ENCODE results near the gene LIN37.
"Not testable (repeated sequence)": the region's sequence is repeated elsewhere in the genome, so short reads cannot be mapped to it uniquely, and the experiment has no call there.

Gene LIN37

DNA sequence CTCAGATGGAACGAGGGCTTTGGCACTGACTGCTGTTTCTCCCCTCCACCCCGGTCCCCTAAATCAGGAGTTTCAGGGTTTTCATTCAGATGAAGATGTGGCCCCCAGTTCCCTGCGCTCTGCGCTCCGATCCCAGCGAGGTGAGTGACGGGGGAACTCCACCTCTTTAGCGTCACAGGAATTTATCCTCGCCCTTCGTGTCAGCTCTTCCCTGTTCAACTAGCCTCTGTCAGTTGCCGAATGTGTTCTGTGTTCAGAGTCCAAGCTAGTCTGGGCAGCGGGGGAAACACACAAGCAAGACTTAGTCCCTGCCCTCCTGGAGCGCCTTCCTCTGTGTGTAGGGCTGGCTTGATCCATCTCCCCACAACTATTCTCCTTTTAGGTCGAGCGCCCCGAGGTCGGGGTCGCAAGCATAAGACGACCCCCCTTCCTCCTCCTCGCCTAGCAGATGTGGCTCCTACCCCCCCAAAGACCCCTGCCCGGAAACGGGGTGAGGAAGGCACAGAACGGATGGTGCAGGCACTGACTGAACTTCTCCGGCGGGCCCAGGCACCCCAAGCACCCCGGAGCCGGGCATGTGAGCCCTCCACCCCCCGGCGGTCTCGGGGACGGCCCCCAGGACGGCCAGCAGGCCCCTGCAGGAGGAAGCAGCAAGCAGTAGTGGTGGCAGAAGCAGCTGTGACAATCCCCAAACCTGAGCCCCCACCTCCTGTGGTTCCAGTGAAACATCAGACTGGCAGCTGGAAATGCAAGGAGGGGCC is 28.8 kb upstream of the LIN37 start:
- DNase-seq (ENCODE audit: low spot score), result no peak

DNA sequence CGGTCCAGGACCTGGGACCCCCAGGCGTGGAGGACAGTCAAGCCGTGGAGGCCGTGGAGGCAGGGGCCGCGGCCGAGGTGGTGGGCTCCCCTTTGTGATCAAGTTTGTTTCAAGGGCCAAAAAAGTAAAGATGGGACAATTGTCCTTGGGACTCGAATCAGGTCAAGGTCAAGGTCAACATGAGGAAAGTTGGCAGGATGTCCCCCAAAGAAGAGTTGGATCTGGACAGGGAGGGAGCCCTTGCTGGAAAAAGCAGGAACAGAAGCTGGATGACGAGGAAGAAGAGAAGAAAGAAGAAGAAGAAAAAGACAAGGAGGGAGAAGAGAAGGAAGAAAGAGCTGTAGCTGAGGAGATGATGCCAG is 28.2 kb upstream of the LIN37 start:
- DNase-seq (ENCODE audit: low spot score), result no peak

DNA sequence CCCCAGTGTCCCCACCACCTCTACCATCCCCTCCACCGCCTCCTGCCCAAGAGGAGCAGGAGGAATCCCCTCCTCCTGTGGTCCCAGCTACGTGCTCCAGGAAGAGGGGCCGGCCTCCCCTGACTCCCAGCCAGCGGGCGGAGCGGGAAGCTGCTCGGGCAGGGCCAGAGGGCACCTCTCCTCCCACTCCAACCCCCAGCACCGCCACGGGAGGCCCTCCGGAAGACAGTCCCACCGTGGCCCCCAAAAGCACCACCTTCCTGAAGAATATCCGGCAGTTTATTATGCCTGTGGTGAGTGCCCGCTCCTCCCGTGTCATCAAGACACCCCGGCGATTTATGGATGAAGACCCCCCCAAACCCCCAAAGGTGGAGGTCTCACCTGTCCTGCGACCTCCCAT is 27.7 kb upstream of the LIN37 start:
- no peak for DNase-seq (ENCODE audit: low spot score)

DNA sequence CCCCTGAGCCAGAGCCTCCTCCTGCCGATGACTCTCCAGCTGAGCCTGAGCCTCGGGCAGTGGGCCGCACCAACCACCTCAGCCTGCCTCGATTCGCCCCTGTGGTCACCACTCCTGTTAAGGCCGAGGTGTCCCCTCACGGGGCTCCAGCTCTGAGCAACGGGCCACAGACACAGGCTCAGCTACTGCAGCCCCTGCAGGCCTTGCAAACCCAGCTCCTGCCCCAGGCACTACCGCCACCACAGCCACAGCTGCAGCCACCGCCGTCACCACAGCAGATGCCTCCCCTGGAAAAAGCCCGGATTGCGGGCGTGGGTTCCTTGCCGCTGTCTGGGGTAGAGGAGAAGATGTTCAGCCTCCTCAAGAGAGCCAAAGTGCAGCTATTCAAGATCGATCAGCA is 27.0 kb upstream of the LIN37 start:
- no peak for DNase-seq (ENCODE audit: low spot score)

DNA sequence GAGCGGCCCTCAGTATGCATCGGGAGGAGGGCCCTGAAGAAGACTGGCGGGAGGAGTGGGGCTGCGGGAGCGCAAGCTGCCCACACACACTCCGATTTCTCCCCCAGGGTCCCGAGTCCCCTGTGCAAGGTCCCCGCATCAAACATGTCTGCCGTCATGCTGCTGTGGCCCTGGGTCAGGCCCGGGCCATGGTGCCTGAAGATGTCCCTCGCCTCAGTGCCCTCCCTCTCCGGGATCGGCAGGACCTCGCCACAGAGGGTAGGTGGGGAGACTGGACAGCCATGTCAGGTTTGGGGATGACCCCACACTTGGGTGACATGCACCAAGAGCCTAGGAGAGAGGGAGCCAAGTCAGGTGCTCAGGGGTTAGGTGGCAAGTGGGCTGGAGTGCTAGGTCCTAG is 25.9 kb upstream of the LIN37 start:
- DNase-seq (ENCODE audit: low spot score), result no peak

DNA sequence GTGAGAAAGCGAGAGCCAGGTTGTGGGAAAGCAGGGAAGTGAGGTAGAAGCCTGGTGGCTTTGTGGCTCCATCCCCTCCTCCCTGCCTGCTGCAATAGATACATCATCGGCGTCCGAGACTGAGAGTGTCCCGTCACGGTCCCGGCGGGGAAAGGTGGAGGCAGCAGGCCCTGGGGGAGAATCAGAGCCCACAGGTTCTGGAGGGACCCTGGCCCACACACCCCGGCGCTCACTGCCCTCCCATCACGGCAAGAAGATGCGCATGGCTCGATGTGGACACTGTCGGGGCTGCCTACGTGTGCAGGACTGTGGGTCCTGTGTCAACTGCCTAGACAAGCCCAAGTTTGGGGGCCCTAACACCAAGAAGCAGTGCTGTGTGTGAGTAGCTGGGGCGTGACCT is 25.5 kb upstream of the LIN37 start:
- DNase-seq (ENCODE audit: low spot score), result no peak

DNA sequence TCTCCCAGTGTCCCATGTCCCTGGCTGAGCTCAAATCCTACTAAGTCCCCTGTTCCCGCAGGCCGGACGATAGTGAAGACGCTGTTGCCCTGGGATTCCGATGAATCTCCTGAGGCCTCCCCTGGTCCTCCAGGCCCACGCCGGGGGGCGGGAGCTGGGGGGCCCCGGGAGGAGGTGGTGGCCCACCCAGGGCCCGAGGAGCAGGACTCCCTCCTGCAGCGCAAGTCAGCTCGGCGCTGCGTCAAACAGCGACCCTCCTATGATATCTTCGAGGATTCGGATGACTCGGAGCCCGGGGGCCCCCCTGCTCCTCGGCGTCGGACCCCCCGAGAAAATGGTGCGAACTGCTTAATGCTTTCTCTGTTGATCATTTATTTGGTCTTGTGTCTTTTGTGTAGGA is 24.7 kb upstream of the LIN37 start:
- no peak for DNase-seq (ENCODE audit: low spot score)

DNA sequence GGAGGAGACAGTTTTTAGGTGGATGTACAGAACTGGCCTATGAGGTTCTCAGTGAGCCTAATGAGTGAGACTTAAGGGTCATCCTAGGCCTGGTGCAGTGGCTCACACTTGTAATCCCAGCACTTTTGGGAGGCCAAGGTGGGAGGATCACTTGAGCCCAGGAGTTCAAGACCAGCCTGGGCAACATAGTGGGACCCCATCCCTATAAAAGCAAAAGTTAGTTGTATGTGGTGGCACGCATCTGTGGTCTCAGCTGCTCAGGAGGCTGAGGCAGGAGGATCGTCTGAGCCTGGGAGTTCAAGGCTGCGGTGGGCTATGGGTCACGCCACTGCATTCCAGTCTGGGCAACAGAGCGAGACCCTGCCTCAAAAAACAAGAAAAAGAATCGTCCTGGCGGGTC is 24.2 kb upstream of the LIN37 start:
- not testable (repeated sequence) for DNase-seq (ENCODE audit: low spot score)

DNA sequence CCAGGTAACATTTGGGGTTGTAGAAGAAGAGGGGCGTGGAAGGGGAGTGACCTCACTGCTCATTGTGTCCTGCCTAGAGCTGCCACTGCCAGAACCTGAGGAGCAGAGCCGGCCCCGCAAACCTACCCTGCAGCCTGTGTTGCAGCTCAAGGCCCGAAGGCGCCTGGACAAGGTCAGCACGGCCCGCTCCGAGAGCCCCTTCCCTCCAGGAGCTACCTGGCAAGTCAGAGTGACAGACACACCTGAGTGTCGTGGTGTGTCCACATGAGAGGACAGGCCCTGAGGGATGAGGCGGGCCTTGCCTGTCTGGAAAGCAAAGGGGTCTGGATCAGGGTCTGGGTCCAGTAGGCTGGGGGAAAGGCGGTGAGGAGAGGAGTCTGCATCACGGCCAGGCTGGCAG is 23.8 kb upstream of the LIN37 start:
- no peak for DNase-seq (ENCODE audit: low spot score)

DNA sequence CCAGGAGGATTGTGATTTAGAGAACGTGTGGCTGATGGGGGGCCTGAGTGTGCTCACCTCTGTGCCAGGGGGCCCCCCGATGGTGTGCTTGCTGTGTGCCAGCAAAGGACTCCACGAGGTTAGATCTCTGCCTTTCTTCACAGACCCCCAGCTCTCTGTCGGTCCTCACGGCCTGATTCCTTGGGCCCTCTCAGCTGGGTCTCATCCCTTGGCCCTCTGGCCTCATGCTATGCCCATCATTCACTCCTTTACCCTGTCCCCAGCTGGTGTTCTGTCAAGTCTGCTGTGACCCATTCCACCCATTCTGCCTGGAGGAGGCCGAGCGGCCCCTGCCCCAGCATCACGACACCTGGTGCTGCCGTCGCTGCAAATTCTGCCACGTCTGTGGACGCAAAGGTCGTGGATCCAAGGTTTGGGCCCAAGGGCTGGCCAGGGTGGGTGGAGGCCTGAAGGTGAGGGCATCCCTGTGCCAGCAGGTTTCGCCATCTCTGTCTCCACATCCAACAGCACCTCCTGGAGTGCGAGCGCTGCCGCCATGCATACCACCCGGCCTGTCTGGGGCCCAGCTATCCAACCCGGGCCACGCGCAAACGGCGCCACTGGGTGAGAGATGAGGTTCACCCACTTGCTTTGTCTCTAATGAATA is 23.0 kb upstream of the LIN37 start:
- DNase-seq (ENCODE audit: low spot score), result no peak

DNA sequence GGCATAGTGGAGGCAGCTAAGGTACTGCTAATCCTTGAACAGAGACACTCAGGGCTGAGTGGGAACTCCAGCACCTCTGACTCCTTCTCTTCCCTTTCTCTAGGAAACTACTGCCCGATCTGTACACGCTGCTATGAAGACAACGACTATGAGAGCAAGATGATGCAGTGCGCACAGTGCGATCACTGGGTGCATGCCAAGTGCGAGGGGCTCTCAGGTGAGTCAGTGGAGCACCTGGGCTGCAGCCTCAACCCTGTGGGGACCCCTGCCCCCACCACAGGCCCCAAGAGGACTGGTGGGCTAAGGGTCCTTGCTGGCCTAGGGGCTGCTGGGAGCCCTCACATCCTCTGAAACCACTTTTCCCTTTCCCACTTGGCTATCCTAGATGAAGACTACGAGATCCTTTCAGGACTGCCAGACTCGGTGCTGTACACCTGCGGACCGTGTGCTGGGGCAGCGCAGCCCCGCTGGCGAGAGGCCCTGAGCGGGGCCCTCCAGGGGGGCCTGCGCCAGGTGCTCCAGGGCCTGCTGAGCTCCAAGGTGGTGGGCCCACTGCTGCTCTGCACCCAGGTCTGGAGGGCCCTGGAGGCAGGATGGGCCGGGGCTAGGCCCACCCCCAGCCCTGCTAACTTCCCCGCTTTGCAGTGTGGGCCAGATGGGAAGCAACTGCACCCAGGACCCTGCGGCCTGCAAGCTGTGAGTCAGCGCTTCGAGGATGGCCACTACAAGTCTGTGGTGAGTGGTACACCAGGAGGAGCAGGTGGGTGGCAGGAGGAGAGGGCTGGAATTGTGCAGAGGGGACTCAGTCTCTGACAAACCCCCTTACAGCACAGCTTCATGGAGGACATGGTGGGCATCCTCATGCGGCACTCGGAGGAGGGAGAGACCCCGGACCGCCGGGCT is 21.1 kb upstream of the LIN37 start:
- DNase-seq (ENCODE audit: low spot score), result no peak

DNA sequence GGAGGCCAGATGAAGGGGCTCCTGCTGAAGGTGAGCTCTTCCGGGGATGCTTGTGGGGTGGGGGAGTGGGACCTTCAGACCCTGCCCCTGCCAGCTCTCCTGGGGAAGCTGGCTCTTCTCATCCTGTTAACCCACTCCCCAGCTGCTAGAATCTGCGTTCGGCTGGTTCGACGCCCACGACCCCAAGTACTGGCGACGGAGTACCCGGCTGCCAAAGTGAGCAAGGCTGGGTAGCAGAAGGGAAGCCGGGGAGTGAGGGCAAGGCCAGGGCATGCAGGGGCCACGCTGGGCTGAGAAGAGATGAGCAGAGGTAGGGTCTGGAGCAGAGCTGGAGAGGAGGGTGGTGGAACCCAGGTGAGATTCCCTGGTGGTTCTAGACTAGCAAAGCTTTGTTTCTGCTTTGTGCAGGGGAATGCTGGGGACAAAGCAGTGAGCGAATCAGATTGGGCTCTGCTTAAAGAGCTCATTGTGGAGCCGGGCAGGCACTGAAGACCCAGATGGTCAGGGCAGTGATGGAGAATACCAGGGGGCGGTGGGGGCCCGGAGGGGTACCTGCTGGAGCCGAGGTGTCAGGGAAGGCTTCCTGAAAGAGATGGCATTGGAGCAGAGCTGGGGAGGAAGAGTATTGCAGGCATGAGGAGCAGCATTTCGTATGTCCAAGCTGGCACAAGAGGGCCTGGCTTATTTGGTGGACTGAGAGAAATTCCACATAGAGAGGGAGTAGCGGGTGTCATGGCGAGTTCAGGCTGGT is 20.2 kb upstream of the LIN37 start:
- DNase-seq (ENCODE audit: low spot score), result no peak

DNA sequence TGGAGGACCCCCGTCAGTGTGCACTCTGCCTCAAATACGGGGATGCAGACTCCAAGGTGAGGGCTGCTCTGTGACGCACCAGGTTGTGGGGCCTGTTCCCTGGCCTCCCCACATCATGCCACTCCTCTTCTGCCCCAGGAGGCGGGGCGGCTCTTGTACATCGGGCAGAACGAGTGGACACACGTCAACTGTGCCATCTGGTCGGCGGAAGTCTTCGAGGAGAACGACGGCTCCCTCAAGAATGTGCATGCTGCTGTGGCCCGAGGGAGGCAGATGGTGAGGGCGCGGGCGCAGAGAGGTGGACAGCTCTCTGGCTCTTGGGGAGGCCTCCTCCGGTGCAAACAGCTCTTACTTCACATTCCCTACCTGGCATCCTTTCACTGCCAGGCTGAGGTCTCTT is 19.4 kb upstream of the LIN37 start:
- no peak for DNase-seq (ENCODE audit: low spot score)

DNA sequence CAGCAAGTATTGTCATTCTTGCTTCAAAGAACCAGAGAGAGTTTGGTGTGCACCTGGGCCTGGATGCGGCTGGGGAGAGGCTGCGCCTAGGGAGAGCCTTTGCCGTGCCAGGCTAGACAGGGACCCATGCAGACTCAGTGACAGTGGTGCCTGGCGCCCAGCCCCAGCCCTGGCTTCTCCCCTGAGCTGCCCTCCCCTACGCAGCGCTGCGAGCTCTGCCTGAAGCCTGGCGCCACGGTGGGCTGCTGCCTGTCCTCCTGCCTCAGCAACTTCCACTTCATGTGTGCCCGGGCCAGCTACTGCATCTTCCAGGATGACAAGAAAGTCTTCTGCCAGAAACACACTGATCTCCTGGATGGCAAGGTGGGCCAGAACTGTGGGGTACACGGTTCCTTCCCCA is 18.6 kb upstream of the LIN37 start:
- no peak for DNase-seq (ENCODE audit: low spot score)

DNA sequence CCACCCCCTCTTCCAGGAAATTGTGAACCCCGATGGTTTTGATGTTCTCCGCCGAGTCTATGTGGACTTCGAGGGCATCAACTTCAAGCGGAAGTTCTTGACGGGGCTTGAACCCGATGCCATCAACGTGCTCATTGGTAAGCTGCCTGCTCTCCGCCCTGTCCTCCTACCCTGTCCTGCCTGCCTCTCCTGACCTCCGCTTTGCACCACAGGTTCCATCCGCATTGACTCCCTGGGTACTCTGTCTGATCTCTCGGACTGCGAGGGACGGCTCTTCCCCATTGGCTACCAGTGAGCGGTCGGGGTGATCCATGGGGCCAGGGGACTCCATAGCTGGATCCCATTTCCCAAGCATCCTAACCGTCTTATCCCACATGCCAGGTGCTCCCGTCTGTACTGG is 18.1 kb upstream of the LIN37 start:
- DNase-seq (ENCODE audit: low spot score), result no peak

DNA sequence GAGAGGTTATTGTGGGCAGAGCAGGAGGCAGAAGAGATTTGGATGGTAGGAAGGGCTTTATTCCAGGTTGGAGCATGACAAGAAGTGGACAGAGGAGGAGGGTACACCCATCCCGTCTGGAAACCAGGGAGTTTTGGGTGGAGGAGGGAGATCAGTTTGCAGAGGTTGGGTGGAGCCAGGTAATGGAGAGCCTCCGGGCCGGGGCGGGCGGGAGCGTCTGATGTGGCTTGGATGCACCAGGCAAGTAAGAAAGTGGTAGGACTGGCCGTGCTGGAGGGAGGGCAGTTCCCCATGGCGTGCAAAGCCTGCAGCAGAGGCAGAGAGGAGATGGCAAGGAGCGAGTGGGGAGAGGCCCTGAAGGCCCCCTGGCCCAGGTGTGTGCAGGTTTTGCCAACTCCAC is 17.0 kb upstream of the LIN37 start:
- DNase-seq (ENCODE audit: low spot score), result no peak

DNA sequence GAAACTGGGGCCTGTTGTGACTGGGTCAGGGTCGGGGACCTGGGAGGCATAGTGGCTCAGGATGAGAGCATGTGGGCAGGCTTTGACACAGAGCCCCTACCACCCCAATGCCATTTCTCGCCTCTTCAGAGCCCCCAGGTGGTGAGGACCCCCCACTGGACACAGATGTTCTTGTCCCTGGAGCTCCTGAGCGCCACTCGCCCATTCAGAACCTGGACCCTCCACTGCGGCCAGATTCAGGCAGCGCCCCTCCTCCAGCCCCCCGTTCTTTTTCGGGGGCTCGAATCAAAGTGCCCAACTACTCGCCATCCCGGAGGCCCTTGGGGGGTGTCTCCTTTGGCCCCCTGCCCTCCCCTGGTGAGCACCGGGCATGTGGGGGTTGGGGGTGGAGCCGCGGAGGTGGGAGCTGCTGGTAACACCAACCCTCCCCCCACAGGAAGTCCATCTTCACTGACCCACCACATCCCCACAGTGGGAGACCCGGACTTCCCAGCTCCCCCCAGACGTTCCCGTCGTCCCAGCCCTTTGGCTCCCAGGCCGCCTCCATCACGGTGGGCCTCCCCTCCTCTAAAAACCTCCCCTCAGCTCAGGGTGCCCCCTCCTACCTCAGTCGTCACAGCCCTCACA is 16.5 kb upstream of the LIN37 start:
- DNase-seq (ENCODE audit: low spot score), result no peak

DNA sequence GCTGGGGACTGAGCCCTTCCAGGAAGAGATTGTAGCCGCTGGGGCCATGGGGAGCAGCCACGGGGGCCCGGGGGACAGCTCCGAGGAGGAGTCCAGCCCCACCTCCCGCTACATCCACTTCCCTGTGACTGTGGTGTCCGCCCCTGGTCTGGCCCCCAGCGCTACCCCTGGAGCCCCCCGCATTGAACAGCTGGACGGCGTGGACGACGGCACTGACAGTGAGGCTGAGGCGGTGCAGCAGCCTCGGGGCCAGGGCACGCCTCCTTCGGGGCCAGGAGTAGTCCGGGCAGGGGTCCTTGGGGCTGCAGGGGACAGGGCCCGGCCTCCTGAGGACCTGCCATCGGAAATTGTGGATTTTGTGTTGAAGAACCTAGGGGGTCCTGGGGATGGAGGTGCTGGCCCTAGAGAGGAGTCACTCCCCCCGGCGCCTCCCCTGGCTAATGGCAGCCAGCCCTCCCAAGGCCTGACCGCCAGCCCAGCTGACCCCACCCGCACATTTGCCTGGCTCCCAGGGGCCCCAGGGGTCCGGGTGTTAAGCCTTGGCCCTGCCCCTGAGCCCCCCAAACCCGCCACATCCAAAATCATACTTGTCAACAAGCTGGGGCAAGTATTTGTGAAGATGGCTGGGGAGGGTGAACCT is 15.7 kb upstream of the LIN37 start:
- no peak for DNase-seq (ENCODE audit: low spot score)

DNA sequence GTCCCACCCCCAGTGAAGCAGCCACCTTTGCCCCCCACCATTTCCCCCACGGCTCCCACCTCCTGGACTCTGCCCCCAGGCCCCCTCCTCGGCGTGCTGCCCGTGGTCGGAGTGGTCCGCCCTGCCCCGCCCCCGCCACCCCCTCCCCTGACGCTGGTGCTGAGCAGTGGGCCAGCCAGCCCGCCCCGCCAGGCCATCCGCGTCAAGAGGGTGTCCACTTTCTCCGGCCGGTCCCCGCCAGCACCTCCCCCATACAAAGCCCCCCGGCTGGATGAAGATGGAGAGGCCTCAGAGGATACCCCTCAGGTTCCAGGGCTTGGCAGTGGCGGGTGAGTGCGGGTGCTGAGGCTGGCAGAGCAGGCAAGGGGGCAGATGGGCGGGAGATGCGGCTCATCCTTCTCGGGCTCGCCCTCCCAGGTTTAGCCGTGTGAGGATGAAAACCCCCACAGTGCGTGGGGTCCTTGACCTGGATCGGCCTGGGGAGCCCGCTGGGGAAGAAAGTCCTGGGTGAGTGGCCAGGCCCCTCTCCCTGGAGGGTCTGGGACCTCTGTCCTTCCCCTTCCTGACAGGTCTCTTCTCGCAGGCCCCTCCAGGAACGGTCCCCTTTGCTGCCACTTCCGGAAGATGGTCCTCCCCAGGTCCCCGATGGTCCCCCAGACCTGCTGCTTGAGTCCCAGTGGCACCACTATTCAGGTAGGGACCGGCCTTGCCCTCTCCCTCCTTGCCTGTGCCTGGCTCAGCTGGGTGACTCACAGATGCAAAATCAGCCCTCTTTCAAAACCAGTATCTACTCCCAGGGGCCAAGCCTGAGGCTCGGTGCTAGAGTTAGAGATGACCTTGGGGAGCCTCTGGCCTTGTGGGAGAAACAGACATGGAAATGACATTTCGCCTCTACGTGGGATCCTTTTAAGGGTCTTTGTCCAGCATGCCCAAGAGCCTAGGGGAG is 14.9 kb upstream of the LIN37 start:
- DNase-seq (ENCODE audit: low spot score), result no peak

DNA sequence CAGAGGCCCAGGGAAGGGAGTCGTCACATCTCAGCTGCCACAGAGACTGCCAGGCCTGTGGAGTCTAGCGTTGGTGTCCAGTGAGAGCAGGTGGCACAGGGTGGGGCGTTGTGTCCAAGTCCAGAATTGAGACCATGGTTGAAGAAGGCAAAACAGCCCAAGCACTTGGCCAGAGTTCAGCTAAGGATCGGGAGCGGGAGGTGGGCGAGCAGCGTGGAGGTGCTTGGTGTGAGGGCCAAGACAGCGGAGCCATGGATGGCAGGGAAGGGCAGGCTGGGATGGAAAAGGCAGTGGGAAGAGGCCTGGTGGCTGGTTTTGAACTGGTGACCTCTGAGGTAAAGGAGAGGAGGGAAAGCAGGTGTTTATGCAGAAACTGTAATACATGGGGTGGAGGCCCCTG is 14.1 kb upstream of the LIN37 start:
- DNase-seq (ENCODE audit: low spot score), result no peak

All from left forelimb (tissue), 1 donor.